GM12874 (cell line): ENCODE results near the gene SLC29A2.

Experiments
- CTCF ChIP-seq: IDR thresholded peaks from 2 replicates; pipeline ENCODE4 v1.5.1; 2011; ENCODE audit warnings: low read depth, mild to moderate bottlenecking, control low read depth, low read length, moderate library complexity; ENCODE audit not compliant: insufficient read depth

Gene SLC29A2

GRCh38 chr11:66312549-66313320 is 58.8 kb downstream of the SLC29A2 start:
- no peak for TF ChIP-seq CTCF
